Fibroblast of lung (primary cell): Measurements from ENCODE around the gene CDKN2AIP.

Source experiments
- EZH2 ChIP-seq: IDR thresholded peaks from 2 replicates; pipeline ENCODE4 v1.5.1; 2012; ENCODE audit warnings: low read length, control low read depth, mild to moderate bottlenecking; ENCODE audit errors: missing control alignments
- TF ChIP-seq, protein P1 (sequence below), 2 donors: IDR thresholded peaks in 1 of 2; conservative IDR thresholded peaks in 1 of 2; 1 replicate in 1 of 2; 2 replicates in 1 of 2; pipeline ENCODE4 v1.5.1; 2011 to 2012; ENCODE audit warnings: low read length in 2 of 2, control low read depth in 1 of 2, inconsistent platforms in 1 of 2, low read depth in 1 of 2, mild to moderate bottlenecking in 1 of 2

DNA sequence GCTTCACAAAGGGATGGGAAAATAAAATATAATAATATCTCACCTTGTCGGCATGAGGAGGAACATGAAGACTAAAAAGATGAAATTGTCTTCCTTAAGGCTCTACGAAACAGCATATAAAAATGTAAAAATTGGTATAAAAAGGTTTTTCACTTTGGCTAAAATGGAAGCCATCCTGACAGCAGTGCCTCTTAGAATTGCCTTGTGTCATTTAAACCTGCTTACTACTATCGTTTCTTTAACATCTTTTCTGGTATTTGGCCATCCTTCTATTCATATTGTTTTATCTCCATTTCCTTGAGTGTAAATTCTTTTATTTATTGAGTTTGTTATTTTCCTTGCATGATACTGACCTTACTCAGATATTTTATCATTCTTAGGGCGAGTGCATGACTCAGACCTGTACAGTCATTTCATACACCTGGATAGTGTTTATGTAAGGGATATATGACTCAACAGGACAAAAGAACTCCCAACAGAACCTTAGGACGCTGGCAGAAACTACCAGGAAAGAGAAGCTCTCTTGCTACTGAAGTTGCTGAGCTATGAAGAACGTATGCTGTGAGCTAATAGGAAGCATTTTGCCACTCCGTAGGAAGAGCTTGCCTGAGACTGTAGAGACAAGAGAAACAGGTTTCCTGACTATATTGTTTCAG, 5.8 kb upstream of the CDKN2AIP start:
- TF ChIP-seq, protein P1, sequence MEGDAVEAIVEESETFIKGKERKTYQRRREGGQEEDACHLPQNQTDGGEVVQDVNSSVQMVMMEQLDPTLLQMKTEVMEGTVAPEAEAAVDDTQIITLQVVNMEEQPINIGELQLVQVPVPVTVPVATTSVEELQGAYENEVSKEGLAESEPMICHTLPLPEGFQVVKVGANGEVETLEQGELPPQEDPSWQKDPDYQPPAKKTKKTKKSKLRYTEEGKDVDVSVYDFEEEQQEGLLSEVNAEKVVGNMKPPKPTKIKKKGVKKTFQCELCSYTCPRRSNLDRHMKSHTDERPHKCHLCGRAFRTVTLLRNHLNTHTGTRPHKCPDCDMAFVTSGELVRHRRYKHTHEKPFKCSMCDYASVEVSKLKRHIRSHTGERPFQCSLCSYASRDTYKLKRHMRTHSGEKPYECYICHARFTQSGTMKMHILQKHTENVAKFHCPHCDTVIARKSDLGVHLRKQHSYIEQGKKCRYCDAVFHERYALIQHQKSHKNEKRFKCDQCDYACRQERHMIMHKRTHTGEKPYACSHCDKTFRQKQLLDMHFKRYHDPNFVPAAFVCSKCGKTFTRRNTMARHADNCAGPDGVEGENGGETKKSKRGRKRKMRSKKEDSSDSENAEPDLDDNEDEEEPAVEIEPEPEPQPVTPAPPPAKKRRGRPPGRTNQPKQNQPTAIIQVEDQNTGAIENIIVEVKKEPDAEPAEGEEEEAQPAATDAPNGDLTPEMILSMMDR (conservative IDR thresholded peaks at IDR 0.05 in 1 of 2, IDR thresholded peaks at IDR 0.05 in 1 of 2; ENCODE audit: low read depth in 1 of 2, low read length in 2 of 2), result no peak
- TF ChIP-seq EZH2, result no peak
